ENCODE results near the gene PRKCA.
"Not testable (repeated sequence)": the region's sequence is repeated elsewhere in the genome, so short reads cannot be mapped to it uniquely, and the experiment has no call there.

PRKCA gene

DNA sequence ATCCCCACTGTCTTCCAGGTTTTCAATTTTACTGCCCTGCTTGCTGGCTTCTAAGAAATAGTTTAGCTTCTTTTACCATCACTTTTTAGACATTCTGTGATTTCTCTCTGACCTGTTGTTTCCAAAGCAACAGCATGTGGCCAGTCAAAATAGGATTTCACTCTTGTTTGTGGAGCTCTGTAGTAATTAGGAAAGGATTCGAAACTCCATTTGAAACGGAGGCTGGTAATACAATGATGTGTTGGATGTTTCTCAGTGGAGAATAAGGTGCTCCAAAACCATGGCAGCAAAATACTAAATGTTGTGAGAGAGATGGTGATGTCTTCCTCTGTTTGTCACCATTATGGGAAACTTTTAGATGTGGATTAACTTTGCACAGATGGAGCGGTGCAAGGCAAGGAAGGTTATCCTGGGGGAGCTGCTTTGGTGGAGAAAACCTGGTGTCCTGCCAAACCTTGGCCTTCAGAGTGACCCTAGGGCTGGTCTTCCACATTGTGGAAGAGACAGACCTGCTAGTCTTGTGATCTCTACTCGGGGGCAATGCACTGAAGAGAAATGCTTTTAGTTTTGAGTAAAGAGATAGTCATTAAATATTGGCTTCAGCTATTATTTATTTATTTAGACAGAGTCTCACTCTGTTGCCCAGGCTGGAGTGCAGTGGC lies 79.4 kb downstream of the PRKCA start:
- Histone ChIP-seq H3K36me3 (ENCODE audit: control insufficient read depth, insufficient read depth, low read length) (no peaks in the 10 kb centered on the region), H3K4me3 (ENCODE audit: low read length) (no peak overlapping the region), H3K9ac (ENCODE audit: low read length) (no peak overlapping the region), H3K4me1 (ENCODE audit: control insufficient read depth, insufficient read depth, low read length) (peaks cover 10% of the 10 kb centered on the region), H3K9me3 (ENCODE audit: control insufficient read depth, low read length) (no peaks in the 10 kb centered on the region), H3K27me3 (ENCODE audit: control insufficient read depth, insufficient read depth, low read length) (no peaks in the 10 kb centered on the region)

DNA sequence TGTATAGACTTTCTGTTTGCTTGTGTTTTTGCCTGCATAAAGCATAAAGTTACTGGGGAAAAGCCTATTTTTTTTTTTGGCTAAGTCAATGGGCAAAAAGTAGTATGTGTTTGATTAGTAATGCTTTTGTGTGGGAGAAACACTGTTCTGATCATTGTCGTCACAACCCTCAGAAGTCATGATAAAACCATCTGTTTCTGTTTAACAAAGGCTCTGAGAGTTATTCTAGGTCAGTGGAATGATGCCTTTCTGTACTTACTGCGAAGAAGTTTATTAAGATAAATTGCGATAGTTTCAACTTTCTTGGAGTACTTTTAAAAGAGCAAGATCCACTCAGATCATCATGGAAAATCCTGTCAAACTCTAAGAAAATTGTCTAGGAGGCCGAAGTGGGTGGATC lies 80.9 kb downstream of the PRKCA start:
- H3K36me3 ChIP-seq (ENCODE audit: control insufficient read depth, insufficient read depth, low read length), result no peaks in the 10 kb centered on the region
- H3K27me3 ChIP-seq (ENCODE audit: control insufficient read depth, insufficient read depth, low read length), result no peaks in the 10 kb centered on the region
- no peak overlapping the region for H3K4me3 ChIP-seq (ENCODE audit: low read length)
- H3K9me3 ChIP-seq (ENCODE audit: control insufficient read depth, low read length), result no peaks in the 10 kb centered on the region
- H3K4me1 ChIP-seq (ENCODE audit: control insufficient read depth, insufficient read depth, low read length), result peaks cover 20% of the 10 kb centered on the region
- H3K9ac ChIP-seq (ENCODE audit: low read length), result no peak overlapping the region

DNA sequence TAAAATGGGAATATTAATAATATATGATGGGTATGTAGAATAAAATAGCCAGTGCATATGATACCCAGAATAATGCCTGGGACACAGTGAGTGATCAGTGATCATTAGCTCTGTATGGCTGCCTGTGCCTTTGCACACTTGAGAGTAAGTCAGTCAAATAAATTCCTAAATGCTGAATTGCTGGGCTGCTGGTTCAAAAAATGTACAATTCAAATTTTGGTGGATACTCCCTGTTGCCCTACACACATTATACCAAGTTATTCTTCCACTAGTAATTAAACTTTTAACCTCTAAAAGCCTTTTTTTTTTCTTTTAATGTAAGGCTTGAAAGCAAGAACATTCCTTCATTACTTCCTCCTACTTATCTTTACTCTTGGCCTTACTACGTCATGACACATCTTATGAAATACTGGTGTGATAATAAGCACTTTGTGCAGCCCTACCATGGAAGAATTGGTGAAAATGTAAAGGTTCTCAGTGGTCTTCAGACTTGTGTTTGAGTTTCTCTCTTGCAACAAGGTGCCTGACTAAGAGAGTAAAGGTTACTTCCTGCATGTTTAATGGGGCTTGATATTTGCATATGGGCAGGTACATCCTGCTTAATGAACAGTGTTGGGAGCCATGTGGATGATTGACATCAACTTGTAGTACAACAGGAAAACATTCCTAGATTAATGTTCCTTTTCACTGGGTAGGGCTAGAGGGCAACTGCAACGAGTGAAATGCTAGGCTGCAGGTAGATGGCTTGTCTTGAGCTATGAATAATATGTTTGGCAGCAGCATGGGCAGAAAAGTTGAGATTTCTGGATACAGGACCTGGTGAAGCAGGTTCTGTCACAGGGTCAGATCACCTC lies 84.3 kb downstream of the PRKCA start:
- H3K9ac ChIP-seq (ENCODE audit: low read length), result peak overlapping the region; percentile 6
- no peaks in the 10 kb centered on the region for H3K27me3 ChIP-seq (ENCODE audit: control insufficient read depth, insufficient read depth, low read length)
- no peaks in the 10 kb centered on the region for H3K9me3 ChIP-seq (ENCODE audit: control insufficient read depth, low read length)
- peaks cover 20% of the 10 kb centered on the region for H3K4me1 ChIP-seq (ENCODE audit: control insufficient read depth, insufficient read depth, low read length)
- H3K36me3 ChIP-seq (ENCODE audit: control insufficient read depth, insufficient read depth, low read length), result no peaks in the 10 kb centered on the region
- H3K4me3 ChIP-seq (ENCODE audit: low read length), result no peak overlapping the region

DNA sequence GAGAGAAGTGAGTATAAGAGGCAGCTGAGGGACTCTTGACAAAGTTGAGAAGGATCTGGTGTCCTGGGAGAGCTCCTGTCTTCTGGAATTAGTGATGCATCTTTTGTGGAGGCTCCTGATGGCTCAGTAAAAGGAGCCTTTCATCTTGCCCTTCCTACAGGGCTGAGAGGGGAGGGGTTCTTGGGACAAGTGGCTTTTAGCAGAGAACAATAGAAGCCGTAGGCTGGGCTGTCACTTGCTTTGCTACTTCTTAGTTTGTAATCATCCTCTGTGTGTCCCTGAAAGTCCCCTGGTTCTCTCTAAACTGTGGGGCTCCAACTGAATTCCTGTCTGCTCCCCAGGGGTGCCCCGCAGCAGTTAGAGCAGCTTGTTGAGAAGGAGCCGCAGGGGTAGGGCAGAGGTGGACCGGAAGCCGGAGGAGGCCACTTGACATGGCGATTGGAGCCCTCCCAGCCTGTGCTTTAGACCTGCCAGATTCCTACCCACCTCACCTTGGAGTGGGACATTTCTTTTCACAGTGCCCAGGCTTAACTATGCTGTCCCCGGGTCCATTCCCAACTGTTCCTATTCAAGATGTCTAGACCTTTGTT lies 85.1 kb downstream of the PRKCA start:
- Histone ChIP-seq H3K4me1 (ENCODE audit: control insufficient read depth, insufficient read depth, low read length) (peaks cover 20% of the 10 kb centered on the region), H3K9me3 (ENCODE audit: control insufficient read depth, low read length) (no peaks in the 10 kb centered on the region), H3K4me3 (ENCODE audit: low read length) (no peak overlapping the region), H3K9ac (ENCODE audit: low read length) (peak overlapping the region; percentile 12), H3K36me3 (ENCODE audit: control insufficient read depth, insufficient read depth, low read length) (no peaks in the 10 kb centered on the region), H3K27me3 (ENCODE audit: control insufficient read depth, insufficient read depth, low read length) (no peaks in the 10 kb centered on the region)

DNA sequence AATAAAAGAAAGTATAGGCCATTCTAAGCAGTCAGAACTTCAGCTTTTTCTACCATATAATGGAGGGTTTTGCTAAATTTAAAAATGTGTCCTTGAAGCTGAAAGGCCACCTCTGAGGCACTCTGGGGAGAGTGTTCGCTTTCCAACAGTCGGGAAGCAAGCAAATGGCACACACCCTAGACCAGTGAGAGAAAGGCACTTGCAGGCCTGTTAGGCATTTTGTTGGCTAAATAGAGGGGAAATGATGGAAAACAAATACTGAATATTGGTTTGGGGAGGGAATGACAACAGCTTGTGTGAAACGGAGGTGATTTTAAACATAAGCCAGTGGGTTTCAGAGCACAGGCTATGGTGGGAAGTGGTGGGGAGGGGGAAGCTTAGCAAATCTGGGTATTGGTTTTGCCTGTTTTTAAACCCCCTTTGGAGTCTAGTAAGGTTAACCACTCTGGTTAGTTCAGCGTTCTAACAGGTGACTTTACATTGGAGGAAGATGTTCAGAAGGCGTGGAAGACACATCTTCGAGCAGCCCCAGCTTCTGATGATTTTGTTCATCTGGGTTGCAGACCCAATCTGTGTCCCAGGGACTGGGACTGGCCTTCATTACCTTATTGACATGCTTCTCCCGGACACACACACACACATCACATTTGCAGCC lies 90.5 kb downstream of the PRKCA start:
- peaks cover under 1% of the 10 kb centered on the region for H3K4me1 ChIP-seq (ENCODE audit: control insufficient read depth, insufficient read depth, low read length)
- H3K9me3 ChIP-seq (ENCODE audit: control insufficient read depth, low read length), result no peaks in the 10 kb centered on the region
- H3K36me3 ChIP-seq (ENCODE audit: control insufficient read depth, insufficient read depth, low read length), result no peaks in the 10 kb centered on the region
- no peaks in the 10 kb centered on the region for H3K27me3 ChIP-seq (ENCODE audit: control insufficient read depth, insufficient read depth, low read length)
- no peak overlapping the region for H3K9ac ChIP-seq (ENCODE audit: low read length)
- no peak overlapping the region for H3K4me3 ChIP-seq (ENCODE audit: low read length)

DNA sequence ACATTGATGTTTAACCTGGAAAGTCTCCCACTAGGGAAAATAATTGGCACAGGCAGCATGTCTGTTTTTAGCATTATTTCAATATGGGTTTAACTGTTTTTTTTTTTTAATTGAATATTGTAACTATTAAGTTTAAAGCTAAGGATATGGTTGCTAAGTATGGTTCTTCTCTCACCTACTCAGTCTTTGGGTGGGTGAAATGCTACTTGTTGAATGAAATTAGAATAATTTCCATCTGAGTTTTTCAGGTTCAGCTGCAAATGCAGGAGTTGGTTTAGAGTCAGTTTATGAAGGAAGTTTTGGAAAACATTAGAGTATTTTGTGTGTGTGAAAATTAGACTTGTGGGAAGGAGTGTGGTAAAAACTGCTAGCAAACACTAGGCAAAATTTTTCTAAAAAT lies 93.5 kb downstream of the PRKCA start:
- Histone ChIP-seq H3K27me3 (ENCODE audit: control insufficient read depth, insufficient read depth, low read length) (no peaks in the 10 kb centered on the region), H3K9me3 (ENCODE audit: control insufficient read depth, low read length) (no peaks in the 10 kb centered on the region), H3K4me3 (ENCODE audit: low read length) (no peak overlapping the region), H3K4me1 (ENCODE audit: control insufficient read depth, insufficient read depth, low read length) (peaks cover 10% of the 10 kb centered on the region), H3K9ac (ENCODE audit: low read length) (no peak overlapping the region), H3K36me3 (ENCODE audit: control insufficient read depth, insufficient read depth, low read length) (no peaks in the 10 kb centered on the region)

DNA sequence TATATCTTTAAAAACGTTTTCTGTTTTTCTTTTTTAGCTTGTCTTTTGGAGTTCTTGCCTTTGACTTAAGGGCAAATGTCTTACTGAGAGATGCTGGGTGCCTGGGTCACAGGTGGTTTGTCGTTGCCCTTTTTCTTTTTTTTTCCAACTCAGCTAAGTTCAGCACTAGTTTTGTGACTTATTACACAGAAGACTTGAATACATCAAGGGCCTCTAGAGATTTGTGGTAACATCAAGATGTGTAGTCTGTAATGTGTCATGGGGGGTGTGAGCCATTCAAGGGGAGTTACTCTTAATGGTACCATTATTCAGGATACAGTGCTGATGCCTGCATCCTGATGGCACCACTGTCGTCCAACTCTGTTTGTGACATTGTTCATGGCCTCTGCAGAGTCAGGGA lies 95.1 kb downstream of the PRKCA start:
- Histone ChIP-seq H3K4me3 (ENCODE audit: low read length) (no peak overlapping the region), H3K9me3 (ENCODE audit: control insufficient read depth, low read length) (no peaks in the 10 kb centered on the region), H3K4me1 (ENCODE audit: control insufficient read depth, insufficient read depth, low read length) (peaks cover 10% of the 10 kb centered on the region), H3K36me3 (ENCODE audit: control insufficient read depth, insufficient read depth, low read length) (no peaks in the 10 kb centered on the region), H3K27me3 (ENCODE audit: control insufficient read depth, insufficient read depth, low read length) (no peaks in the 10 kb centered on the region), H3K9ac (ENCODE audit: low read length) (no peak overlapping the region)

DNA sequence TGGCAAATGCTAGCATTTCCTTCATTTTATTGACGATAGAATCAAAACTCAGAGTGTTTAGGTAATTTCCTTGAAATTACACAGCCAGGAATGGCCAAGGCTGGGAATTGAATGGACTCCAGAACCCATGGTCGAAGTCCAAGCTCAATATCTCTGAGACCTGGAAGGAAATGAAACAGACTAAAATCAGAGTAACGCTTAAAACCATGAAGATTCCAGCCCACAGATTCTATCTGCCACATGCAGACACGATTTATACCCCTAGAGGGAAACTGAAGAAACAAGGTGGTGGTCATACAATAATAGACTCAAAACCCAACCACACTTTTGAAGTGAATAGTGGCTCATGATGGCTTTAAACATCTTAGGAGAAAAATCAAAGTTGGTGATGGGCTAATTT lies 95.6 kb downstream of the PRKCA start:
- no peaks in the 10 kb centered on the region for H3K9me3 ChIP-seq (ENCODE audit: control insufficient read depth, low read length)
- no peak overlapping the region for H3K9ac ChIP-seq (ENCODE audit: low read length)
- H3K27me3 ChIP-seq (ENCODE audit: control insufficient read depth, insufficient read depth, low read length), result no peaks in the 10 kb centered on the region
- peaks cover 10% of the 10 kb centered on the region for H3K4me1 ChIP-seq (ENCODE audit: control insufficient read depth, insufficient read depth, low read length)
- H3K36me3 ChIP-seq (ENCODE audit: control insufficient read depth, insufficient read depth, low read length), result no peaks in the 10 kb centered on the region
- H3K4me3 ChIP-seq (ENCODE audit: low read length), result no peak overlapping the region

DNA sequence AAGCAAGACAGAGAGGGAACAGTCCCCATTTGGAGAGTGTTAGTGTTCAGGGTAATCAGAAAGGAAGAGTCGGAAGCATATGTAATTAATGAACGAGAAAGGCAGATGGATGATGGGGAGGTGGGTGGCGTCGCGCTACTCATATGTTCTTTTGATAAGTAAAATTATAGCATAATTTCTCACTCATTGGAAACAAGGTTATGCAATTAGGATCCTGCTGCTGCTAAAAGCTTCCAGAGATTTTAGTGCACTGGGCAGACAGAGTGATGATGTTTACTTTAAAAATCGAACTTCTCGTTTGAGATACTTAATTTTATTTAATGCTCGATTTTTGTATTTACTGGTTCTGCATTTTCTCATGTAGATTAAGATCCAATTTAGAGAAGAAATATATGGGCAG lies 96.2 kb downstream of the PRKCA start:
- Histone ChIP-seq H3K4me1 (ENCODE audit: control insufficient read depth, insufficient read depth, low read length) (peaks cover 10% of the 10 kb centered on the region), H3K4me3 (ENCODE audit: low read length) (no peak overlapping the region), H3K9me3 (ENCODE audit: control insufficient read depth, low read length) (no peaks in the 10 kb centered on the region), H3K9ac (ENCODE audit: low read length) (no peak overlapping the region), H3K36me3 (ENCODE audit: control insufficient read depth, insufficient read depth, low read length) (no peaks in the 10 kb centered on the region), H3K27me3 (ENCODE audit: control insufficient read depth, insufficient read depth, low read length) (no peaks in the 10 kb centered on the region)

DNA sequence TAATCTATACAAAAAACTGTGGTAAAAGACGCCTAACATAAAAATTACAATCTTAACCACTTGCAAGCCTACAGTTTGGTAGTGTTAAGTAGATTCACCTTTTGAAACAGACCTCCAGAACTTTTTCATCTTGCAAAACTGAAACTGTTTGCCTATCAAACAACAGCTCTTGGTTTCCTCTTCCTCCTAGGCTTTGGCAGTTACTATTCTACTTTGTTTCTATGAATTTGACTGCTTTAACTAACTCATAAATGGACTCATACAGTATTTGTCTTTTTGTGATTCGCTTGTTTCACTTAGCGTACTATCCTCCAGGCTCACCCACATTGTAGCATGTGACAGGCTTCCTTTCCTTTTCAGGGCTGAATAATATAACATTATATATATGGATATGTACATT lies 97.0 kb downstream of the PRKCA start:
- Histone ChIP-seq H3K9me3 (ENCODE audit: control insufficient read depth, low read length) (no peaks in the 10 kb centered on the region), H3K4me1 (ENCODE audit: control insufficient read depth, insufficient read depth, low read length) (peaks cover 16% of the 10 kb centered on the region), H3K27me3 (ENCODE audit: control insufficient read depth, insufficient read depth, low read length) (no peaks in the 10 kb centered on the region), H3K4me3 (ENCODE audit: low read length) (no peak overlapping the region), H3K9ac (ENCODE audit: low read length) (no peak overlapping the region), H3K36me3 (ENCODE audit: control insufficient read depth, insufficient read depth, low read length) (no peaks in the 10 kb centered on the region)

DNA sequence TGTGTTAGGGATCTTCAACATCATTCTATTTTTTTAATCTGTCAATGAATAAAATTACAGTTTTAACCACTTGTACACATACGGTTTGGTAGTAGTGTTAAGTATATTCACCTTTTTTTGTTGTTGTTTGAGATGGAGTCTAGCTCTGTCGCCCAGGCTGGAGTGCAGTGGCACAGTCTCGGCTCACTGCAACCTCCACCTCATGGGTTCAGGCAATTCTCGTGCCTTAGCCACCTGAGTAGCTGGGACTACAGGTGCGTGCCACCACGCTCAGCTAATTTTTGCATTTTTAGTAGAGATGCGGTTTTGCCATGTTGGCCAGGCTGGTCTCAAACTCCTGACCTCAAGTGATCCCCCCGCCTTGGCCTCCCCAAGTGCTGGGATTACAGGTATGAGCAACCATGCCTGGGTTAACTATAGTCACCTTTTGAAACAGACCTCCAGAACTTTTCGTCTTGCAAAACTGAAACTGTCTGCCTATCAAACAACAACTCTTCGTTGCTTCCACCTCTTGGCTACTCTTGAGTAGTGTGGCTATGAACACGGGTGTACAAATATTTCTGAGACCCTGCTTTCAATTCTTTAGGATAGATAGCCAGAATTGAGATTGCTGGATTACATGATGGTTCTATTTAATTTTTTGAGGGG lies 97.8 kb downstream of the PRKCA start:
- not testable (repeated sequence) for H3K9me3 ChIP-seq (ENCODE audit: control insufficient read depth, low read length); H3K9ac ChIP-seq (ENCODE audit: low read length); H3K4me3 ChIP-seq (ENCODE audit: low read length); H3K27me3 ChIP-seq (ENCODE audit: control insufficient read depth, insufficient read depth, low read length); H3K36me3 ChIP-seq (ENCODE audit: control insufficient read depth, insufficient read depth, low read length)
- H3K4me1 ChIP-seq (ENCODE audit: control insufficient read depth, insufficient read depth, low read length), result peaks cover 18% of the 10 kb centered on the region

Data from mucosa of stomach (tissue), 1 donor.